Panc1 (cell line): Measurements from ENCODE around the gene SHQ1. TPM values are rescaled to one million over a fixed set of nuclear protein-coding genes. Genes with fewer than 3 reads are reported as not detected.

Source experiments
- ATAC-seq: fragments of 200-7000 bp; cut with Tn5 transposase; 2 replicates; pipeline ENCODE4 v1.9.1; 2020; ENCODE audit warnings: mild to moderate bottlenecking, moderate library complexity
- BruUV-seq: library from RNA; stranded (reverse); fragments of 400-500 nt; replicated peaks from 2 replicates; lab custom pipeline; 2021; lab: Mats Ljungman, UMichigan
- CTCF ChIA-PET: fragments of 300-600 bp; sonication (Branson Sonifier 250); formaldehyde crosslinking; loops from one replicate; lab custom pipeline; 2022; ENCODE audit warnings: antibody characterized with exemption; lab: Charles Lee
- POLR2A ChIA-PET: fragments of 300-600 bp; sonication (Branson Sonifier 250); formaldehyde crosslinking; loops from one replicate; lab custom pipeline; 2022; ENCODE audit warnings: antibody characterized with exemption; lab: Charles Lee
- DNase-seq: peaks from one replicate; pipeline ENCODE4 v3.0.0-alpha.2; 2010; ENCODE audit warnings: low read depth, low spot score
- H3K27ac ChIP-seq: 2 replicates; pipeline ENCODE4 v1.5.1; 2011; ENCODE audit warnings: mild to moderate bottlenecking, low read length, inconsistent platforms
- H3K27me3 ChIP-seq: fragments of 200-500 bp; sonication (Bioruptor generic); 2 replicates; pipeline ENCODE4 v1.6.0; 2014; ENCODE audit warnings: low read length, inconsistent platforms; ENCODE audit not compliant: control insufficient read depth, insufficient read depth
- H3K36me3 ChIP-seq: fragments of 200-500 bp; sonication (Bioruptor generic); 2 replicates; pipeline ENCODE4 v1.5.1; 2014; ENCODE audit warnings: inconsistent platforms, mild to moderate bottlenecking, low read length, moderate library complexity; ENCODE audit not compliant: control insufficient read depth, insufficient read depth
- H3K4me1 ChIP-seq: 2 replicates; pipeline ENCODE4 v1.5.1; 2011; ENCODE audit warnings: inconsistent platforms, mild to moderate bottlenecking, low read length, moderate library complexity; ENCODE audit not compliant: control insufficient read depth, insufficient read depth
- H3K4me3 ChIP-seq, 2 experiments: 2 replicates each; pipeline ENCODE4 v1.5.1; 2011 to 2012; ENCODE audit warnings: low read depth in 2 of 2, low read length in 2 of 2, mild to moderate bottlenecking in 2 of 2, inconsistent platforms in 1 of 2, moderate library complexity in 1 of 2
- H3K9me3 ChIP-seq: fragments of 200-500 bp; sonication (Bioruptor generic); 2 replicates; pipeline ENCODE4 v1.5.1; 2014; ENCODE audit warnings: low read depth, mild to moderate bottlenecking, inconsistent platforms, low read length, moderate library complexity; ENCODE audit not compliant: control insufficient read depth, insufficient read depth
- CTCF ChIP-seq: fragments of 450-650 bp; IDR thresholded peaks from 2 replicates; pipeline ENCODE4 v1.5.1; 2017; ENCODE audit warnings: mild to moderate bottlenecking
- POLR2AphosphoS5 ChIP-seq: IDR thresholded peaks from 2 replicates; pipeline ENCODE4 v1.6.1; 2012; ENCODE audit warnings: mild to moderate bottlenecking, low read depth, low read length, moderate library complexity
- REST ChIP-seq, 2 experiments: IDR thresholded peaks; 2 replicates each; pipeline ENCODE4 v1.6.1; 2011 to 2012; ENCODE audit warnings: low read depth in 2 of 2, control low read depth in 1 of 2, low read length in 1 of 2, mild to moderate bottlenecking in 1 of 2, moderate library complexity in 1 of 2; ENCODE audit not compliant: insufficient read depth in 1 of 2
- SIN3A ChIP-seq: IDR thresholded peaks from 2 replicates; pipeline ENCODE4 v1.6.1; 2012; ENCODE audit warnings: low read depth, mild to moderate bottlenecking, low read length, moderate library complexity, borderline replicate concordance; ENCODE audit not compliant: insufficient read depth
- TCF7L2 ChIP-seq: IDR thresholded peaks from 2 replicates; pipeline ENCODE4 v1.6.1; 2011; ENCODE audit warnings: mild to moderate bottlenecking, low read depth, low read length, inconsistent platforms
- in situ Hi-C: cut with HindIII; loops from 2 replicates; pipeline ENCODE4 v1.10.0; 2016; ENCODE audit warnings: low sequenced_read_pairs, low pct_unique_long_range_greater_than_20kb
- intact Hi-C: fragments of 100-400 bp; cut with micrococcal nuclease; formaldehyde crosslinking; loops from one replicate; pipeline ENCODE4 v1.10.0; 2022; ENCODE audit not compliant: unreplicated experiment
- total RNA-seq: library from RNA; stranded (reverse); gene quantifications from one replicate; pipeline ENCODE4 v1.2.1, GENCODE V29; 2021; ENCODE audit not compliant: unreplicated experiment

Gene SHQ1
- total RNA-seq, 1 experiment from 2014 or later: 21.0 TPM

GRCh38 chr3:72820415-72820814 lies 27.8 kb downstream of the SHQ1 start:
- DNase-seq (no peak), ATAC-seq (no peak)
- POLR2A ChIA-PET: no interaction called here
- Histone ChIP-seq H3K36me3 (no peaks in the 10 kb centered on the region; the same call in 1 of the 2 replicates), H3K27ac (no peak overlapping the region), H3K9me3 (no peaks in the 10 kb centered on the region), H3K27me3 (no peaks in the 10 kb centered on the region), H3K4me1 (no peaks in the 10 kb centered on the region), H3K4me3 (no peak overlapping the region)
- BruUV-seq: no TSS peak
- intact Hi-C loops (loop anchor here (5.0 kb wide), 1 partner anchor 1108 kb away; no protein-coding TSS in a partner anchor), in situ Hi-C loops (no loop called here)
- TF ChIP-seq CTCF (no peak), SIN3A (no peak), REST (IDR thresholded peaks at IDR 0.05; ENCODE audit: insufficient read depth in 1 of 2, low read depth in 2 of 2, low read length in 1 of 2) (no peak), TCF7L2 (no peak), POLR2AphosphoS5 (no peak)
- CTCF ChIA-PET: no interaction called here

DNA sequence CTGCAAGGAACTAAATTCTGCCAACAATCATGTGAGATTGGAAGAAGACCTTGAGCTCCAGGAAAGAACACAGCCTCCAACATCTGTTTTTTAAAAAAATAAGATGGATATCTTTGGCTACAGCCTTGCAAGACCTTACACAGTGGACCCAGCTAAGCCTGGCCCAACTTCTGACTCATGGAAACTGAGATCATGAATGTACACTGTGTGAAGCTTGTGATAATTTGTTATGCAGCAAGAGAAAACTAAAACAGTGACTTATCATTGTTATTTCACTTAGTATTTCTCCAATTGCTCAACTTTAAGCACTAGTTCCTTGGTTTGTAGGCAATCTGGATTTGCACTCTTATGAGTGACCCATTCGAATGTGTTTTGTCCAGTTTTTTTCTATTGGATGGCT lies 29.3 kb downstream of the SHQ1 start:
- POLR2A ChIA-PET: no interaction called here
- intact Hi-C loops (loop anchor here (10.0 kb wide), 1 partner anchor 944 kb away; no protein-coding TSS in a partner anchor), in situ Hi-C loops (no loop called here)
- no peak overlapping the region for H3K4me3 ChIP-seq
- no peaks in the 10 kb centered on the region for H3K27me3 ChIP-seq
- no TSS peak for BruUV-seq
- CTCF ChIA-PET: no interaction called here
- no peak for ATAC-seq
- no peak for DNase-seq
- no peak overlapping the region for H3K27ac ChIP-seq
- no peak for TF ChIP-seq REST (IDR thresholded peaks at IDR 0.05; ENCODE audit: insufficient read depth in 1 of 2, low read depth in 2 of 2, low read length in 1 of 2)
- TF ChIP-seq POLR2AphosphoS5: no peak
- TF ChIP-seq CTCF: no peak
- TF ChIP-seq TCF7L2: no peak
- TF ChIP-seq SIN3A: no peak
- no peaks in the 10 kb centered on the region for H3K4me1 ChIP-seq
- no peaks in the 10 kb centered on the region for H3K9me3 ChIP-seq
- no peaks in the 10 kb centered on the region; the same call in 1 of the 2 replicates for H3K36me3 ChIP-seq
